GM19397 (cell line): Measurements from ENCODE around the gene MRPL18.
"Not testable (repeated sequence)": the region's sequence is repeated elsewhere in the genome, so short reads cannot be mapped to it uniquely, and the experiment has no call there.

Source experiments
- ATAC-seq: cut with Tn5 transposase; IDR thresholded peaks from one replicate; pipeline ENCODE4 v1.9.1; 2021; ENCODE audit warnings: mild to moderate bottlenecking, moderate library complexity; ENCODE audit not compliant: unreplicated experiment

Gene MRPL18

GRCh38 chr6:159790149-159790955, at the start of gene MRPL18:
Gene MRPL18, plus strand, starts transcription at chr6:159790467. Its CDS starts 121 bp downstream, at chr6:159790588.
- ATAC-seq = peak; percentile 83

- ATAC-seq = no peak
Observed at GRCh38 chr6:159742165-159742564, 48.1 kb upstream of the MRPL18 start.

GRCh38 chr6:159745081-159745480, 45.2 kb upstream of the MRPL18 start:
- ATAC-seq = no peak

GRCh38 chr6:159746759-159747158, 43.5 kb upstream of the MRPL18 start:
- ATAC-seq = no peak

- ATAC-seq = not testable (repeated sequence)
Observed at GRCh38 chr6:159748127-159748526, 42.1 kb upstream of the MRPL18 start.

GRCh38 chr6:159751448-159751847, 38.8 kb upstream of the MRPL18 start:
- ATAC-seq = no peak

GRCh38 chr6:159753081-159753872, 37.0 kb upstream of the MRPL18 start:
- no peak for ATAC-seq

GRCh38 chr6:159754401-159754800, 35.9 kb upstream of the MRPL18 start:
- no peak for ATAC-seq

- ATAC-seq = no peak
Observed at GRCh38 chr6:159754959-159755914, 35.0 kb upstream of the MRPL18 start.

GRCh38 chr6:159756508-159756907, 33.8 kb upstream of the MRPL18 start:
- no peak for ATAC-seq

GRCh38 chr6:159758031-159759001, 32.0 kb upstream of the MRPL18 start:
- no peak for ATAC-seq

GRCh38 chr6:159759645-159760044, 30.6 kb upstream of the MRPL18 start:
- ATAC-seq = no peak

GRCh38 chr6:159760602-159761057, 29.6 kb upstream of the MRPL18 start:
- no peak for ATAC-seq

- ATAC-seq = no peak
Observed at GRCh38 chr6:159761129-159761872, 29.0 kb upstream of the MRPL18 start.

GRCh38 chr6:159761873-159762680, 28.2 kb upstream of the MRPL18 start, which contains the start of gene ACAT2:
Gene ACAT2, plus strand, starts transcription at chr6:159762045. Its CDS starts 43 bp downstream, at chr6:159762088.
- ATAC-seq = peak; percentile 97

- peak; percentile 5 for ATAC-seq
Observed at GRCh38 chr6:159762681-159763293, 27.5 kb upstream of the MRPL18 start.

- ATAC-seq = no peak
Observed at GRCh38 chr6:159766906-159767305, 23.4 kb upstream of the MRPL18 start.
